Measurements from ENCODE around the gene CDC42EP4.

Gene CDC42EP4

GRCh38 chr17:73274490-73274889 is 37.3 kb downstream of the CDC42EP4 start:
- Histone ChIP-seq H3K4me3 (ENCODE audit: low read depth, low read length) (no peak overlapping the region), H3K36me3 (replicated peaks) (no peaks in the 10 kb centered on the region), H3K27me3 (replicated peaks) (no peaks in the 10 kb centered on the region), H3K27ac (no peak overlapping the region)
- DNase-seq: no peak
- TF ChIP-seq CTCF (IDR thresholded peaks at IDR 0.05; ENCODE audit: low read depth, low read length, missing control alignments): no peak
- in situ Hi-C loops (cut with HindIII; ENCODE audit: low pct_ligation_motif_present, low sequenced_read_pairs): no loop called here

- in situ Hi-C loops (cut with HindIII; ENCODE audit: low pct_ligation_motif_present, low sequenced_read_pairs): no loop called here
- Histone ChIP-seq H3K27ac (no peak overlapping the region), H3K27me3 (replicated peaks) (no peaks in the 10 kb centered on the region), H3K4me3 (ENCODE audit: low read depth, low read length) (no peak overlapping the region), H3K36me3 (replicated peaks) (no peaks in the 10 kb centered on the region)
- no peak for TF ChIP-seq CTCF (IDR thresholded peaks at IDR 0.05; ENCODE audit: low read depth, low read length, missing control alignments)
- no peak for DNase-seq
Measured at GRCh38 chr17:73272906-73273218, 38.9 kb downstream of the CDC42EP4 start.

GRCh38 chr17:73271072-73271471 is 40.7 kb downstream of the CDC42EP4 start:
- TF ChIP-seq CTCF (IDR thresholded peaks at IDR 0.05; ENCODE audit: low read depth, low read length, missing control alignments): no peak
- no peaks in the 10 kb centered on the region for H3K27me3 ChIP-seq (replicated peaks)
- in situ Hi-C loops (cut with HindIII; ENCODE audit: low pct_ligation_motif_present, low sequenced_read_pairs): no loop called here
- no peak overlapping the region for H3K27ac ChIP-seq
- no peak for DNase-seq
- no peaks in the 10 kb centered on the region for H3K36me3 ChIP-seq (replicated peaks)
- no peak overlapping the region for H3K4me3 ChIP-seq (ENCODE audit: low read depth, low read length)

- in situ Hi-C loops (cut with HindIII; ENCODE audit: low pct_ligation_motif_present, low sequenced_read_pairs): no loop called here
- Histone ChIP-seq H3K4me3 (ENCODE audit: low read depth, low read length) (no peak overlapping the region), H3K27ac (no peak overlapping the region), H3K27me3 (replicated peaks) (no peaks in the 10 kb centered on the region), H3K36me3 (replicated peaks) (no peaks in the 10 kb centered on the region)
- no peak for DNase-seq
- TF ChIP-seq CTCF (IDR thresholded peaks at IDR 0.05; ENCODE audit: low read depth, low read length, missing control alignments): no peak
Measured at GRCh38 chr17:73269791-73270190, 42.0 kb downstream of the CDC42EP4 start.

GRCh38 chr17:73269329-73269615 is 42.5 kb downstream of the CDC42EP4 start:
- Histone ChIP-seq H3K27me3 (replicated peaks) (no peaks in the 10 kb centered on the region), H3K27ac (no peak overlapping the region), H3K4me3 (ENCODE audit: low read depth, low read length) (no peak overlapping the region), H3K36me3 (replicated peaks) (no peaks in the 10 kb centered on the region)
- no peak for TF ChIP-seq CTCF (IDR thresholded peaks at IDR 0.05; ENCODE audit: low read depth, low read length, missing control alignments)
- in situ Hi-C loops (cut with HindIII; ENCODE audit: low pct_ligation_motif_present, low sequenced_read_pairs): no loop called here
- no peak for DNase-seq

GRCh38 chr17:73268582-73269328 is 43.0 kb downstream of the CDC42EP4 start:
- Histone ChIP-seq H3K27me3 (replicated peaks) (no peaks in the 10 kb centered on the region), H3K36me3 (replicated peaks) (no peaks in the 10 kb centered on the region), H3K4me3 (ENCODE audit: low read depth, low read length) (no peak overlapping the region), H3K27ac (no peak overlapping the region)
- DNase-seq: no peak
- in situ Hi-C loops (cut with HindIII; ENCODE audit: low pct_ligation_motif_present, low sequenced_read_pairs): no loop called here
- TF ChIP-seq CTCF (IDR thresholded peaks at IDR 0.05; ENCODE audit: low read depth, low read length, missing control alignments): no peak
